Fibroblast of lung (primary cell): Measurements from ENCODE around the gene AGAP2.

Source experiments
- CTCF ChIP-seq, 2 donors: IDR thresholded peaks in 1 of 2; conservative IDR thresholded peaks in 1 of 2; 1 replicate in 1 of 2; 2 replicates in 1 of 2; pipeline ENCODE4 v1.5.1; 2011 to 2012; ENCODE audit warnings: low read length in 2 of 2, control low read depth in 1 of 2, inconsistent platforms in 1 of 2, low read depth in 1 of 2, mild to moderate bottlenecking in 1 of 2
- EZH2 ChIP-seq: IDR thresholded peaks from 2 replicates; pipeline ENCODE4 v1.5.1; 2012; ENCODE audit warnings: low read length, control low read depth, mild to moderate bottlenecking; ENCODE audit errors: missing control alignments

- no peak for TF ChIP-seq CTCF (conservative IDR thresholded peaks at IDR 0.05 in 1 of 2, IDR thresholded peaks at IDR 0.05 in 1 of 2; ENCODE audit: low read depth in 1 of 2, low read length in 2 of 2)
- TF ChIP-seq EZH2: no peak
Observed at GRCh38 chr12:57762463-57762862, 23.9 kb upstream of the AGAP2 start.
